HG03196 (cell line): ENCODE data around the gene CEPT1.

ENCODE experiments used
- ATAC-seq: cut with Tn5 transposase; IDR thresholded peaks from one replicate; pipeline ENCODE4 v1.9.1; 2021; ENCODE audit not compliant: unreplicated experiment

Gene CEPT1

GRCh38 chr1:111145963-111146768 lies 6.1 kb downstream of the CEPT1 start:
- no peak for ATAC-seq

- ATAC-seq = no peak
These were observed 7.9 kb downstream of the CEPT1 start for GRCh38 chr1:111147948-111148347.

GRCh38 chr1:111148376-111148881 lies 8.4 kb downstream of the CEPT1 start:
- ATAC-seq = no peak

GRCh38 chr1:111151838-111152237 lies 11.8 kb downstream of the CEPT1 start:
- ATAC-seq = no peak

GRCh38 chr1:111154021-111154999 lies 14.3 kb downstream of the CEPT1 start:
- no peak for ATAC-seq

GRCh38 chr1:111157431-111157830 lies 17.4 kb downstream of the CEPT1 start:
- no peak for ATAC-seq

GRCh38 chr1:111161843-111162487 lies 21.9 kb downstream of the CEPT1 start:
- no peak for ATAC-seq

- no peak for ATAC-seq
These were observed 22.5 kb downstream of the CEPT1 start for GRCh38 chr1:111162488-111162880.

- ATAC-seq = no peak
These were observed 23.3 kb downstream of the CEPT1 start for GRCh38 chr1:111163363-111163762.

GRCh38 chr1:111164151-111164550 lies 24.1 kb downstream of the CEPT1 start:
- no peak for ATAC-seq

- ATAC-seq = no peak
These were observed 32.4 kb downstream of the CEPT1 start for GRCh38 chr1:111172463-111172862.

- no peak for ATAC-seq
These were observed 34.0 kb downstream of the CEPT1 start for GRCh38 chr1:111174070-111174469.

- ATAC-seq = no peak
These were observed 35.3 kb downstream of the CEPT1 start for GRCh38 chr1:111175349-111175748.

- ATAC-seq = peak; percentile 71
These were observed 36.7 kb downstream of the CEPT1 start for GRCh38 chr1:111176678-111177077.

GRCh38 chr1:111179968-111180533 lies 40.0 kb downstream of the CEPT1 start:
- no peak for ATAC-seq

- ATAC-seq = no peak
These were observed 42.0 kb downstream of the CEPT1 start for GRCh38 chr1:111182052-111182451.

GRCh38 chr1:111183308-111184069 lies 43.5 kb downstream of the CEPT1 start:
- no peak for ATAC-seq

GRCh38 chr1:111184663-111185062 lies 44.6 kb downstream of the CEPT1 start:
- no peak for ATAC-seq

- no peak for ATAC-seq
These were observed 51.0 kb downstream of the CEPT1 start for GRCh38 chr1:111190931-111191451.

- no peak for ATAC-seq
These were observed 51.5 kb downstream of the CEPT1 start for GRCh38 chr1:111191496-111191895.
